MM.1S (cell line): ENCODE measurements around the gene CDC5L.

Source experiments
- CTCF ChIP-seq: fragments of 300-600 bp; sonication (generic); IDR thresholded peaks from 2 replicates; pipeline ENCODE4 v1.5.1; 2016; ENCODE audit warnings: antibody characterized with exemption, low read length, mixed read lengths
- EZH2 ChIP-seq: fragments of 300-600 bp; sonication (generic); optimal IDR thresholded peaks from 2 replicates; pipeline ENCODE3; 2017; ENCODE audit warnings: low read depth, mild to moderate bottlenecking, antibody characterized with exemption, low read length, mixed read lengths

DNA sequence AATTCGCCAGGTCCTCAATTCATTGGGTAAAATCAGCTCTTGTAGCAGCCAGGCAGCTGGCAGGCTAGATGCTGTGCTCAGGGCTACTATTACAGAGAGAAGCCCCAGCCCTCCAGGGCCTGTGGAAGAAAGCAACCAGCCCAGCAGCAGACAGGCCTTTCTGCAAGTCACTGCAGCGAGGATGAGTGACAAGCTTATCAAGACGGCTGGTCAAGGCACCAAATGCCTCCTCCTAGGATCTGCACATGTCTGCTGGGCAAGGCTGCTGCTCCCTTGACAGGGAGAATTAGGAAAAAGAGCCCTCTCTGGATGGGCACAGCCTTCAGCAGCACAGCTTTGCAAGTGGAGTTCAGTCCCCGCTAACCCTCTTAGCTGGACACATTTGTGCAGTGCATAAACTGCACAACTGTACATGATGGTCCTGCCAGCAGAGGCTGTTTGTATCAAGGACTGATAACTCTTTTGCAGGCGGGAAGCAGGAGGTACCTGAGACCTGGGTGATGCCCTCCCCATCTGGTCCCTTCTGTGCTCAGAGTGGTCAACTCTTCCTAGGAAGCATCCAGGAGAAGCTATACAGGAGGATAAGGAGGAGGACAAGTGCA lies 89.9 kb downstream of the CDC5L start:
- TF ChIP-seq CTCF, result no peak
- TF ChIP-seq EZH2, result no peak
